Glomerular visceral epithelial cell (primary cell): ENCODE measurements around the gene RABEP1.
"Not testable (repeated sequence)": the region's sequence is repeated elsewhere in the genome, so short reads cannot be mapped to it uniquely, and the experiment has no call there.

Source experiments
- DNase-seq: peaks from one replicate; pipeline ENCODE4 v3.0.0-alpha.2; 2016; ENCODE audit errors: extremely low spot score

RABEP1 gene

DNA sequence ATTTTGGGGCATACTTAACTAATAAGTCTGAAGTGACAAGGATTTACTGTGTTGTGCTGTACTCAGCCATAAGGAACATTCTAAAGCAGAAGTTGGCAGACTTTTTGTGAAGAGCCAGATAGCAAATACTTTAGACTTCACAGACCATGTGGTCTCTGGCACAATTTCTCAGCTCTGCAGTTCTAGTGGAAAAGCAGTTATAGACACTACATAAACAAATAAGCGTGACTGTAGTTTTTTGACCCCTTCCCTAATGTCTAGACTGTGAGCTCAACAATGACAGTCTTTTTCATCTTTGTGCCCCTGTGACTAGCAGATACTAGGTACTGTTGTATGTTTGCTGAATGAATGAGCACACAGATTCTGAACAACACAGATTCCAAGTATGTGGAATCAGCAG, 142.8 kb downstream of the RABEP1 start:
- no peak for DNase-seq

DNA sequence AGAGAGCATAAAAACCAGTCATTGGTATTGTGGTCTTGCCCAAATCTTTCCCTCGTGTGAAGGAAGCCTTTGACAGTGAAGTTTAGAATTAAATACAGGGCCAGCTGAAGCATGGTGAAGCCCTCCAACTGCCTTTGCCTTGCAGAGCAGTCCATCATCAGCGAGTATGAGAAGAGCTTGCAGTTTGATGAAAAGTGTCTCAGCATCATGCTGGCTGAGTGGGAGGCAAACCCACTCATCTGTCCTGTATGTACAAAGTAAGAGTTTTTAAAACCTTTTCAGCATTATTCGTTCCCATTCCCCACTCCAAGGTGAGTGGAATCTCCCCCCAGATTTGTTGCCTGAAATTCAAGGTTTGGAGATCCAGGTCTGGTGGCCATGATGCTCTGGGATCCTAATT, 143.7 kb downstream of the RABEP1 start:
- DNase-seq, result no peak

DNA sequence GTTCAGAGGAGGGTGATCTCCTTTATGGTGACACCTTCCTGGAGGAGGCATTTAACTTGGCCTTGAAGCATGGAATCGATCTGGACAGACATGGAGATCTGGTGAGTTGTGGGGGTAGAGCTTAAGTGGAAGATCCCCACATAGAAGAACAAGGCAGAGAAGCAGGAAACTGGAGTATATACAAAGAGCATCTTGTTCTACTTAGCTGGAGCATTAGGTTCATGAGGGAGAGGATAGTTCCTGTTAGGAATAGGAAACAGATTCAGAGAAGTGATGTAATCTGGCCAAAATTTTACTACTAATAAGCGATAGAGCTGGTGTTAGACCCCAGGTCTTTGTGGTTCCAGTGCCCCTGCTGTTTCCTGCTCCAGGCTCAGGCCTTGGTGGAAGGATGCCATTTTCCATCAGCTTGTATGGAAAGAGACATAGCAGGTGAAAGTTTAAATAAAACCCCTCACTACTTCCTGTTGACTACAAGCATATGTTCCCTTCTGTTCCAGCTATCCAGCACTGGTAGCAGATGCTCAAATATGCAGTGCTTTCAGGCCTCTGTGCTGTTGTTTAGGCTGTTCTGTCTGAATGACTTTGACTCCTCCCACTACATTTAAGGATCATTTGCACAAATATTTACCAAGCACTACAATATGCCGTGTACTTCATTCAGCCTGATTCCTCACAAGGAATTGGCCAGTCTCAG, 147.3 kb downstream of the RABEP1 start:
- no peak for DNase-seq

DNA sequence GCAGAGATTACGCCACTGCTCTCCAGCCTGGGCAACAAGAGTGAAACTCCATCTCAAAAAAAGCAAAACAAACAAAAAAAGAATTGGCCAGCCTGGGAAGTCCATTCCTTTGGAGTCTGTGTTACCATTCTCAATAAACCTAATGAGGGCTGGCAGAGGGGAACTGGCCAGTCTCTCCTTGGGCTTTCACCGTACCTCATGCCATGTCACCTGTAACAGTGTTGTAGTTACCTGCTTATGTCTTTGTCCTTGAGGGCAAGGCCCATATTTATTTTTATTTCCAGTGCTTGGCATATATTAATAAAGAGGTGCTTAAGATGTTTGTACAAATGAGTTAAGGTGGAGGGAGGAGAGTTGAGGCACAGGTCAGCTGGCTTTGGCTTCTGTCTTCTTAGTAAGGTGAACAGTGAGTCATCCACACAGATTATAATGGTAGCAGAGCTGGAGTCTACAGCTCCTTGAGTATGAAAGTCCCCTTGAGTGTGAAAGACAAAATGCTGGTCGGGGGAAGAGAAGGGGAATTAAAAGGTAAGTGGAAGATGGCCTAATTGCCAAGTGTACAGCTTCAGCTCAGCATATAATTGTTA, 148.4 kb downstream of the RABEP1 start:
- no peak for DNase-seq

DNA sequence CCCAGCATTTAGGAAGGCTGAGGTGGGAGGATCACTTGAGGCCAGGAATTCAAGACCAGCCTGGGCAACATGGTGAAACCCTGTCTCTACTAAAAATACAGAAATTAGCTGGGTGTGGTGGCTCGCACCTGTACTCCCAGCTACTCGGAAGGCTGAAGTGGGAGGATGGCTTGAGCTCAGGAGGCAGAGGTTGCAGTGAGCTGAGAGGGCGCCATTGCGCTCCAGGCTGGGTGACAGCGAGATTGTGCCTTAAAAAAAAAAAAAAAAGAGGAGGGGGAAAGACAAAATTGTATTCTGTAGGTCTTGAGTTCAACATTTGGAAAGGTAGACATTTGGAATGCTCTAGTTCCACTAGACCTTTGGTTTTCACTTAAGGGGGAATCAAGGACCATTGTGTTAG, 149.2 kb downstream of the RABEP1 start:
- DNase-seq, result not testable (repeated sequence)

DNA sequence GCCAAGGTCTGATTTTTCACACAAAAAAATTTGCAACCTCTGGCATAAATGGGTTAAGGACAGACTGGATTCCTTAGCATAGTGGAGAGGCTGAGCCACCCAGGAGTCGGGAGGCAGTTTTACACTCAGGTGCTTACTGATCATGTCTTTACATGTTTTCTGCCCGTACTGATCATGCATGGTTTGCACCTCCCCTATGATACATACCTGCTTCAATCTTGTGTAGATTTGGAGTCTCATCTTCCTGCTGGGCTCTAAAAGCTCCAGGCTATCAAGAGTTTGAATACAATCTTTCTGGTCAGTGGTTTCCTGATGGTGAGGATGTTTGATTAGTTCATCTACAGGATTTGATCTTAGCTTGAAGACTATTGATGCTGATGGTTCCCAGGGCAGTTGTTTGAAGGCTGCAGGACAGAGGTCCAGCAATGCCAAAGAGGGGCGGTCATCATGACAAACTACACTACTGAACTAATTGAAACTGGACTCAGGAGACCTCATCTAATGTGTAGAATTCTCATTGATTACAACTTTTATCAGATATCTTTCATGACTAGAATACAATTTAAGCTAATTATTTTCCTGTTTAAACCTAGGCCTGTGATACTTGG, 150.0 kb downstream of the RABEP1 start:
- DNase-seq, result no peak

DNA sequence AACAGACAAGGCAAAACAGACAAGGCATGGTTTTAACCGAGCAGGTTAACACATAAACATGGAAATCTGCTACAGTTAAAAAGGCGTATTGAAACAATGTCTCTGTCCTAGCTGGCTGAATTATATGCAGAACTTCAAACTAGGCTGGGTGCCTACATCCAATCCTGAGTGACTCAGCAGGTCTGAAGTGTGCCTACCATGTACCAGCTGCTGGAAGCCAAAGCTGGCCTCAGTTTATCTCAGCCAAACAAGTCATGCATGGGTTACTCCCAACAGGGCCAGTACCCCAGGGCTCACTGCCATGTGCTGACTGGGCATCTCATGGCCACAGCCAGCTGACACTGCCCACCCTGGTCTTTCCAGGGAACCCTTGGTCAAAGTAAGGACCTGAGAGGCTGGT, 152.9 kb downstream of the RABEP1 start:
- no peak for DNase-seq
